Measurements from ENCODE around the gene SGPL1. TPM values are rescaled to one million over a fixed set of nuclear protein-coding genes. Genes with fewer than 3 reads are reported as not detected.

The SGPL1 gene
- total RNA-seq, 1 experiment from 2014 or later: 69.4 TPM

DNA sequence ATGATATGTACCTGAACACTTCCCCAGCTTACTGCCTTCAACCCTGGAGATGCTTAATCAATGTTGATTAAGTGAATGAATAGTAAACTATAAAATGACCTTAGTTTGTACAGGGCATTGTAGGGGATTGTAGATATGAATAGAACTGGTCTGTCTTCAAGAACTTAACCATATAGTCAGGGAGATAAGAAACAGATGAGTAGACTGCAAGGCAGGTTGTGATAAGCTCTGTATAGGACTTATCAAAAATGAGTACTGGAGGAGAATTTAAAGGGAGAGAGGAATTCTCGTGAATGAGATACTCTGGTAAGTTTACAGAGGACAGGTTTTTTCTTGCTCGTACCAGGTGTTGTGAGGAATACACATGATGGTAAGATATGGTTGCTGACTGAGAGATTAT, 27.6 kb downstream of the SGPL1 start:
- Histone ChIP-seq H3K36me3 (ENCODE audit: control insufficient read depth in 1 of 2, insufficient read depth in 2 of 2, low read length in 2 of 2) (peaks cover 2 to 14% of the 10 kb centered on the region in 2 experiments; a peak in 2 of 4 replicates), H3K27ac (ENCODE audit: low read depth, low read length) (no peak overlapping the region)
- no TSS peak for BruUV-seq (replicated peaks)

DNA sequence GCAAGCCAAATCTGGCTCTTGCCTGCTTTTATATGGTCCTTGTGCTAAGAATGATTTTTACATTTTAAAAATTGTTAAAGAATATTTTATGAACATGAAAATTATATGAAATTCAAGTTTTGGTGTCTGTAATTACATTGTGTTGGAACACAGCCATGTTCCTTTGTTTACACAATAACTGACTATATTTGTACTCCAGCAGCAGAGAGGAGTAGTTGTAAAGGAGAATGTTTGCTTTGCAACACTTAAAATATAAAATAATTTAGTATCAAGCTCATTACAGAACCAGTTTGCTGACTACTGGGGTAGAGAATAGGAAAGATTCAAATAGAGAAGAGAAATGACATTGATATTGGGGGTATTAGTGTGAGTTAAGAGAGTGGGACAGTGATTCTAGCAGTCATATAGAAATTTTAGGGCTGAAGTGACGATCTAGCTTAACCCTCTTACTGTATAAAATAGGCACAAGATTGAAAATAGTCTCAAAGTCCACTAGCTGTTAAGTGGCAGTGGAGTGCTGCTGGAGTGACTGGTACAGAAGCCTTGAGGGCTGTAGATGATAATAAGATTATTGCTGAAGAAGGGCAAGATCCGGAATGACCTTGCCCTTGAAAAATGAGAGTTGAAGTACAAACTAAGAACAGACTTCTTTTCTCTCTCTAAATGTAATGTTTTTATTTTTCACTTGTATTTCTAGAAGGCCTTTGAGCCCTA, 28.2 kb downstream of the SGPL1 start:
- H3K79me2 ChIP-seq (ENCODE audit: insufficient read depth, low read length): peaks cover 44% of the 10 kb centered on the region
- POLR2A ChIA-PET: no interaction called here

More for the DNA sequence above, 27.6 kb downstream of the SGPL1 start:
- Histone ChIP-seq H3K79me2 (ENCODE audit: insufficient read depth, low read length) (peaks cover 44% of the 10 kb centered on the region), H3K4me2 (ENCODE audit: low read length) (no peak overlapping the region), H2AFZ (ENCODE audit: low read depth, low read length, poor library complexity, severe bottlenecking) (no peak overlapping the region), H3K9me3 (ENCODE audit: control insufficient read depth in 1 of 2, insufficient read depth in 1 of 2, low read depth in 1 of 2, low read length in 2 of 2) (no peaks in the 10 kb centered on the region), H4K20me1 (ENCODE audit: insufficient read depth) (no peaks in the 10 kb centered on the region), H3K9ac (ENCODE audit: low read length) (no peak overlapping the region), H3K4me1 (ENCODE audit: control insufficient read depth in 1 of 2, insufficient read depth in 2 of 2, low read length in 2 of 2) (peaks cover 0 to 11% of the 10 kb centered on the region in 2 experiments; a peak in 1 of 4 replicates), H3K4me3 (replicated peaks in 1 of 2; ENCODE audit: low read depth in 1 of 2, low read length in 2 of 2) (no peak overlapping the region), H3K27me3 (ENCODE audit: insufficient read depth, low read length) (no peaks in the 10 kb centered on the region), H3K9me2 (ENCODE audit: insufficient read depth) (no peaks in the 10 kb centered on the region)
- POLR2A ChIA-PET: no interaction called here
- intact Hi-C loops (cut with micrococcal nuclease): no loop called here
- ATAC-seq: no peak
- DNase-seq (ENCODE audit: low read depth, low spot score): no peak
- TF ChIP-seq EZH2 (IDR thresholded peaks at IDR 0.05) (no peak), POLR2AphosphoS5 (IDR thresholded peaks at IDR 0.05; ENCODE audit: low read depth, low read length) (no peak)
- RAD21 ChIA-PET (ENCODE audit: low non-redundant PET in 1 of 2, low total read pairs in 2 of 2, uncharacterized antibody in 2 of 2, unreplicated experiment in 2 of 2): no interaction called here
- CTCF ChIA-PET: no interaction called here

More for the DNA sequence above, 28.2 kb downstream of the SGPL1 start:
- H3K27ac ChIP-seq (ENCODE audit: low read depth, low read length): no peak overlapping the region
- H3K4me1 ChIP-seq (ENCODE audit: control insufficient read depth in 1 of 2, insufficient read depth in 2 of 2, low read length in 2 of 2): peaks cover 5 to 15% of the 10 kb centered on the region in 2 experiments; a peak in 3 of 4 replicates
- TF ChIP-seq EZH2 (IDR thresholded peaks at IDR 0.05): no peak
- no peak for TF ChIP-seq JUND (IDR thresholded peaks at IDR 0.05)
- no peak for TF ChIP-seq FOSL1 (IDR thresholded peaks at IDR 0.05; ENCODE audit: low read depth)
- no peak for TF ChIP-seq ELF1 (IDR thresholded peaks at IDR 0.05; ENCODE audit: borderline replicate concordance, low read depth)
- TF ChIP-seq, protein P1, sequence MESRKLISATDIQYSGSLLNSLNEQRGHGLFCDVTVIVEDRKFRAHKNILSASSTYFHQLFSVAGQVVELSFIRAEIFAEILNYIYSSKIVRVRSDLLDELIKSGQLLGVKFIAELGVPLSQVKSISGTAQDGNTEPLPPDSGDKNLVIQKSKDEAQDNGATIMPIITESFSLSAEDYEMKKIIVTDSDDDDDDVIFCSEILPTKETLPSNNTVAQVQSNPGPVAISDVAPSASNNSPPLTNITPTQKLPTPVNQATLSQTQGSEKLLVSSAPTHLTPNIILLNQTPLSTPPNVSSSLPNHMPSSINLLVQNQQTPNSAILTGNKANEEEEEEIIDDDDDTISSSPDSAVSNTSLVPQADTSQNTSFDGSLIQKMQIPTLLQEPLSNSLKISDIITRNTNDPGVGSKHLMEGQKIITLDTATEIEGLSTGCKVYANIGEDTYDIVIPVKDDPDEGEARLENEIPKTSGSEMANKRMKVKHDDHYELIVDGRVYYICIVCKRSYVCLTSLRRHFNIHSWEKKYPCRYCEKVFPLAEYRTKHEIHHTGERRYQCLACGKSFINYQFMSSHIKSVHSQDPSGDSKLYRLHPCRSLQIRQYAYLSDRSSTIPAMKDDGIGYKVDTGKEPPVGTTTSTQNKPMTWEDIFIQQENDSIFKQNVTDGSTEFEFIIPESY (IDR thresholded peaks at IDR 0.05; ENCODE audit: extremely low read depth, insufficient replicate concordance, low read length): no peak
- TF ChIP-seq SIN3A (IDR thresholded peaks at IDR 0.05; ENCODE audit: low read depth): no peak
- no peak for TF ChIP-seq TCF7L2 (IDR thresholded peaks at IDR 0.05; ENCODE audit: borderline replicate concordance, extremely low read depth, insufficient read depth, insufficient read length)
- TF ChIP-seq, protein P2, sequence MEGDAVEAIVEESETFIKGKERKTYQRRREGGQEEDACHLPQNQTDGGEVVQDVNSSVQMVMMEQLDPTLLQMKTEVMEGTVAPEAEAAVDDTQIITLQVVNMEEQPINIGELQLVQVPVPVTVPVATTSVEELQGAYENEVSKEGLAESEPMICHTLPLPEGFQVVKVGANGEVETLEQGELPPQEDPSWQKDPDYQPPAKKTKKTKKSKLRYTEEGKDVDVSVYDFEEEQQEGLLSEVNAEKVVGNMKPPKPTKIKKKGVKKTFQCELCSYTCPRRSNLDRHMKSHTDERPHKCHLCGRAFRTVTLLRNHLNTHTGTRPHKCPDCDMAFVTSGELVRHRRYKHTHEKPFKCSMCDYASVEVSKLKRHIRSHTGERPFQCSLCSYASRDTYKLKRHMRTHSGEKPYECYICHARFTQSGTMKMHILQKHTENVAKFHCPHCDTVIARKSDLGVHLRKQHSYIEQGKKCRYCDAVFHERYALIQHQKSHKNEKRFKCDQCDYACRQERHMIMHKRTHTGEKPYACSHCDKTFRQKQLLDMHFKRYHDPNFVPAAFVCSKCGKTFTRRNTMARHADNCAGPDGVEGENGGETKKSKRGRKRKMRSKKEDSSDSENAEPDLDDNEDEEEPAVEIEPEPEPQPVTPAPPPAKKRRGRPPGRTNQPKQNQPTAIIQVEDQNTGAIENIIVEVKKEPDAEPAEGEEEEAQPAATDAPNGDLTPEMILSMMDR (IDR thresholded peaks at IDR 0.05 in 2 of 3, conservative IDR thresholded peaks at IDR 0.05 in 1 of 3; ENCODE audit: borderline replicate concordance in 1 of 3, insufficient read depth in 1 of 3, low read depth in 2 of 3, low read length in 2 of 3): no peak
- TF ChIP-seq CBX3 (IDR thresholded peaks at IDR 0.05; ENCODE audit: low read depth): no peak
- TF ChIP-seq YY1 (IDR thresholded peaks at IDR 0.05; ENCODE audit: extremely low read depth, insufficient replicate concordance, low read depth, low read length): no peak
- no peak for TF ChIP-seq SRF (IDR thresholded peaks at IDR 0.05; ENCODE audit: low read depth)
- no peak for TF ChIP-seq RAD21 (IDR thresholded peaks at IDR 0.05; ENCODE audit: low read depth)
- TF ChIP-seq EZH2phosphoT487 (IDR thresholded peaks at IDR 0.05; ENCODE audit: borderline replicate concordance): no peak
- TF ChIP-seq CEBPB (IDR thresholded peaks at IDR 0.05; ENCODE audit: low read depth): no peak
- TF ChIP-seq ZNF274 (IDR thresholded peaks at IDR 0.05; ENCODE audit: low read depth, low read length): no peak
- no peak for TF ChIP-seq POLR2A (IDR thresholded peaks at IDR 0.05; ENCODE audit: borderline replicate concordance, extremely low read depth, insufficient read depth, insufficient read length)
- peaks cover 2 to 18% of the 10 kb centered on the region in 2 experiments; a peak in 3 of 4 replicates for H3K36me3 ChIP-seq (ENCODE audit: control insufficient read depth in 1 of 2, insufficient read depth in 2 of 2, low read length in 2 of 2)
- no peaks in the 10 kb centered on the region for H3K9me2 ChIP-seq (ENCODE audit: insufficient read depth)
- RAD21 ChIA-PET (ENCODE audit: low non-redundant PET in 1 of 2, low total read pairs in 2 of 2, uncharacterized antibody in 2 of 2, unreplicated experiment in 2 of 2): no interaction called here
- H3K9me3 ChIP-seq (ENCODE audit: control insufficient read depth in 1 of 2, insufficient read depth in 1 of 2, low read depth in 1 of 2, low read length in 2 of 2): no peaks in the 10 kb centered on the region
- no peak overlapping the region for H3K4me2 ChIP-seq (ENCODE audit: low read length)
- H3K4me3 ChIP-seq (replicated peaks in 1 of 2; ENCODE audit: low read depth in 1 of 2, low read length in 2 of 2): no peak overlapping the region
- ATAC-seq (no peak), DNase-seq (ENCODE audit: low read depth, low spot score) (no peak)
- H3K9ac ChIP-seq (ENCODE audit: low read length): no peak overlapping the region
- no peaks in the 10 kb centered on the region for H3K27me3 ChIP-seq (ENCODE audit: insufficient read depth, low read length)
- CTCF ChIA-PET: no interaction called here
- no TSS peak for BruUV-seq (replicated peaks)
- no peak overlapping the region for H2AFZ ChIP-seq (ENCODE audit: low read depth, low read length, poor library complexity, severe bottlenecking)
- intact Hi-C loops (cut with micrococcal nuclease): no loop called here
- H4K20me1 ChIP-seq (ENCODE audit: insufficient read depth): no peaks in the 10 kb centered on the region

All from HCT116 (cell line).